ENCODE results near the gene MBNL3.
"Not testable (repeated sequence)": the region's sequence is repeated elsewhere in the genome, so short reads cannot be mapped to it uniquely, and the experiment has no call there.

Gene MBNL3

GRCh38 chrX:132480581-132481203 is 8.1 kb downstream of the MBNL3 start:
- peak in 1 of 2 donors; percentile 20 for DNase-seq (ENCODE audit: low read depth in 1 of 2, low spot score in 1 of 2)

GRCh38 chrX:132474544-132475248 is 14.1 kb downstream of the MBNL3 start:
- no peak for DNase-seq (ENCODE audit: low read depth in 1 of 2, low spot score in 1 of 2)

GRCh38 chrX:132472397-132472796 is 16.4 kb downstream of the MBNL3 start:
- no peak for DNase-seq (ENCODE audit: low read depth in 1 of 2, low spot score in 1 of 2)

DNA sequence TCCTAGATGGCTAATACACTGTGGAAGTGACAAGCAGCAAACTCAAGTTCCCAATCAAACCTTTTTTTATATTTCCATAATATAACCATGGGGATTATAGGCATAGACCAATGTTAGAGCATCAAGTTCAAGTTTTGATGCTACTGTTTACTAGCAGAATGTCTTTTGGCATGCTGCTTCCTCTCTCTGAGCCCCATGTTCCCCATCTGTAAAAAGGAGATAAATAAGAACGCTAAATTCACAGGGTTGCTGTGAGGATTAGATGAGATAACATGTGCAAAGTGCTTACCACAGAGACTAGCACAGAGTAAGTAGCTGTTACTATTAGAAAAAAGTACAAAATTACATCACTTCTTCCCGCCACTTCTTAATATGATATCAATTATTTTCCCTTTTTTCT is 18.0 kb downstream of the MBNL3 start:
- DNase-seq (ENCODE audit: low read depth in 1 of 2, low spot score in 1 of 2): no peak

GRCh38 chrX:132470179-132470578 is 18.7 kb downstream of the MBNL3 start:
- no peak for DNase-seq (ENCODE audit: low read depth in 1 of 2, low spot score in 1 of 2)

- no peak for DNase-seq (ENCODE audit: low read depth in 1 of 2, low spot score in 1 of 2)
Observed at GRCh38 chrX:132468454-132468853, 20.4 kb downstream of the MBNL3 start.

- no peak for DNase-seq (ENCODE audit: low read depth in 1 of 2, low spot score in 1 of 2)
Observed at GRCh38 chrX:132467989-132468388, 20.8 kb downstream of the MBNL3 start.

GRCh38 chrX:132467026-132467425 is 21.8 kb downstream of the MBNL3 start:
- DNase-seq (ENCODE audit: low read depth in 1 of 2, low spot score in 1 of 2): no peak

DNA sequence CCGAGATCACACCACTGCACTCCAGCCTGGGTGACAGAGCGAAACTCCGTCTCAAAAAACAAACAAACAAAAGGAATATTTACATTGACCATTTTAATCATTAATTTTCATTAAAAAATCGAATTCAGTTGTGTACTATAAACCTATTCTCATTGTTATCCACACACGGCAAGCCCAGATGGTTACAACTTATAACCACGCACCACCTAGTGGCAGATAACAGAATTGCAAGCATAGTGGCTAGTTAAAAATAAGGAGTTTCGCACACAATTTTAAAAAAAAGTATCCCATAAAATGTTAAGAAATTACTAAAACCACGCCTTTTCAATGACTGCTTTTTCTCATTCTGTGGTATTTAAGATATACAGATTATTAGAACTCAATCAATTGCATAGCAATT is 25.4 kb downstream of the MBNL3 start:
- no peak for DNase-seq (ENCODE audit: low read depth in 1 of 2, low spot score in 1 of 2)

DNA sequence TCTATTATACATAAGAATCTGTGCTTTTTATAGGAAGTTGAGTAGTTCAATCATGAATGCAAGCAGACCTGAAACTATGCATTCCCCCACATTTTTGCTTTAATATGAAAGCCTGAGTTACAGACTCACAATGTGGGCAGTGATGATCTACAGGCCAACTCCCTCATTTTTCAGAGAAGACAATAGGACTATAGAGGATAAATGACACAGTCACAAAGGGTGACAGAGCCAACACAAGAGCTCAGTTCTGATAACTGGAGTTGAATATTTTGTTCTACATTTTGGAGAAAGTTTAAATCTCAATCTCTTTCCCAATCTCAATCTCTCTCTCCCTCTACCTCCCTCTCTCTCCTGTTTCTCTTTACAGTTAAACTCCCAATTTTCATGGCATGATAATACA is 27.0 kb downstream of the MBNL3 start:
- no peak for DNase-seq (ENCODE audit: low read depth in 1 of 2, low spot score in 1 of 2)

GRCh38 chrX:132452911-132453550 is 35.8 kb downstream of the MBNL3 start:
- DNase-seq (ENCODE audit: low read depth in 1 of 2, low spot score in 1 of 2): no peak

DNA sequence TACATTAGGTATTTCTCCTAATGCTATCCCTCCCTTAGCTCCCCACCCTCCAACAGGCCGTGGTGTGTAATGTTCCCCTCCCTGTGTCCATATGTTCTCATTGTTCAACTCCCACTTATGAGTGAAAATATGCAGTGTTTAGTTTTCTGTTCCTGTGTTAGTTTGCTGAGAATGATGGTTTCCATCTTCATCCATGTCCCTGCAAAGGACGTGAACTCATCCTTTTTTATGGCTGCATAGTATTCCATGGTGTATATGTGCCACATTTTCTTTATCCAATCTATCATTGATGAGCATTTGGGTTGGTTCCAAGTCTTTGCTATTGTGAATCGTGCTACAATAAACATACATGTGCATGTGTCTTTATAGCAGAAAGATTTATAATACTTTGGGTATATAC is 42.9 kb downstream of the MBNL3 start:
- not testable (repeated sequence) for DNase-seq (ENCODE audit: low read depth in 1 of 2, low spot score in 1 of 2)

DNA sequence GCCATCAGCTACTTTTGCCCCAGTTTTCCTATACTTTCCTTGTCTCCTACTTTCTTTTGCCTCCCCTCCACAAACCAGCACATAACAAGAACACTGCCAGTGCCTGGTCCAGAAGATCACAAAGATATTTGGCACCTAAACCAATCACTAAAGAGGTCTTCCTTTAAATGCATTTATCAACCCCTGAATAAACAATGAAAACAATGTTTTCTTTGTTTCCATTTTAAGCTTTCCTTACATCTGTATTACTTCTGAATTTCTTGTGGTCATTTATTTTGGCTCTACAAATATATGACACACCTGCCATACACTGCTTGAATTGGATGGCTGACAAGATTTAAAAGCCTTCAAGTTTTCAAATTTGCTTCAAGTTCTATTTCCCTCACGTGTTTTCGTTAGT is 43.9 kb downstream of the MBNL3 start:
- DNase-seq (ENCODE audit: low read depth in 1 of 2, low spot score in 1 of 2): no peak

- DNase-seq (ENCODE audit: low read depth in 1 of 2, low spot score in 1 of 2): no peak
Observed at GRCh38 chrX:132443196-132444135, 45.4 kb downstream of the MBNL3 start.

GRCh38 chrX:132442691-132443090 is 46.1 kb downstream of the MBNL3 start:
- no peak for DNase-seq (ENCODE audit: low read depth in 1 of 2, low spot score in 1 of 2)

DNA sequence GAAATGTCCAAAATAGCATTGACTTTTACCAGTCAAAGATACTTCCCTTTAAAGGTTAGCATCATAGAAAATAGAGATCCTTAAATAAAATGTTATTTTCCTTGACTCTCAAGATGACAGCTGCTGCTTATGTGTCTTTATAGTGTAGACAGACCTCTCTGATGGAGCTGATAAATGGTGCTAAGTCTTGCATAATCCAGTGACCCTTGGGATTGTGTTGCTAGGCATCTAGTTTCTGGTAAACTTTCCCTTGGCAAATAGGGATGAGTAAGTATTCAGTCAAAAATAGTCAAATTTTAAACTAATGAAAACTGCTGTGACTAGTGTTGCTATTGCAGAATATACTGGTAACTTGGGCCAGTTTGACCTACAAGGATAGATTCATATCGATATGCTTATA is 53.6 kb downstream of the MBNL3 start:
- DNase-seq (ENCODE audit: low read depth in 1 of 2, low spot score in 1 of 2): no peak

GRCh38 chrX:132433551-132433950 is 55.3 kb downstream of the MBNL3 start:
- no peak for DNase-seq (ENCODE audit: low read depth in 1 of 2, low spot score in 1 of 2)

DNA sequence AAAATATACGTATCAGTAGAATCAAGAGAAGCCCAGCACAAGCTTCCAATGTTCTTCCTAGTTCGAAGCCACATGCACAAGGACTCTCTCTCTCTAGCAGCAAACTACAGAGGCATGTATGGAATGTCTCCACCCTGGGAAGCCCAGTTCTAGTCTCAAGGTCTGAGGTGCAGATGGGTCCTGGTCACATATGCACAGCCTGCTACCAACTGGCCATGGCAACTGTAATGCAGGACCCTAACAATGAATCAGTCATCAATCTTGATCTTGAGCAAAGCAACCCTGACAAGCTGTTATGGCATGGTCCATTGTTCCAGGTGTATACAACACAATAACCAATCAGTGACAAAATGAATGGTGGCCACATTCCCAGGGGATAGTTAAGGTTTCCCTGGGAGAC is 55.8 kb downstream of the MBNL3 start:
- DNase-seq (ENCODE audit: low read depth in 1 of 2, low spot score in 1 of 2): no peak

- DNase-seq (ENCODE audit: low read depth in 1 of 2, low spot score in 1 of 2): no peak
Observed at GRCh38 chrX:132428896-132429295, 59.9 kb downstream of the MBNL3 start.

DNA sequence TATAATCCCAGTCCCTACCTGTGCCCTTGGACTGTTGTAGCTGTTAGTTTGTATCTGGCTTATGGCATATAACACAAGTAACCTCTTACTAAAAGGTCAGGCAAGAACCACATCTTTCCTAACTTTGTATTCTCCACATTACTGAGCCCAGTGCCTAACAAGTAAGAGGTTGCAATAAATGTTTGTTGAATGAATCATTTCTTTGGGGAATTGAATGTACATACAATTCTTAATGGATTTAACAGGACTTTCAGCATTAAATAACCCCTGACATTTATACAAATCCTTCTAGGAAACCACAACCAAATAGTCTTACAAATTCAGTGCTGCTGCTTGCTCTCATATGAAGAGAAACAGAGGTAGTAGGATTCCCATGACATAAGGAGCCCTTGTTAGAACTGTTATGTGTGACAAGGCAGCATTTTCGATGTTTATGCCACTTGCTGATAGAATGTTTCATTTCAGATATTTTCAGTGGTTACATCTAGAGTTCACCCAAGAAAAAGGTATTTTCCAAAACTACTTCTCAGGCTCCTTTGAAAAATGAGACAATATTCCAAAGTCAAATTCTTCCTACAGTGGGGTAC is 62.0 kb downstream of the MBNL3 start:
- no peak for DNase-seq (ENCODE audit: low read depth in 1 of 2, low spot score in 1 of 2)

- DNase-seq (ENCODE audit: low read depth in 1 of 2, low spot score in 1 of 2): no peak
Observed at GRCh38 chrX:132425744-132426318, 63.0 kb downstream of the MBNL3 start.

All from activated CD4-positive, alpha-beta T cell treated with anti-CD3 and anti-CD28 coated beads, Interleukin-2, amount 50 U/mL, for 24 hours (primary cell).